ENCODE results near the gene KRTAP10-3.

DNA sequence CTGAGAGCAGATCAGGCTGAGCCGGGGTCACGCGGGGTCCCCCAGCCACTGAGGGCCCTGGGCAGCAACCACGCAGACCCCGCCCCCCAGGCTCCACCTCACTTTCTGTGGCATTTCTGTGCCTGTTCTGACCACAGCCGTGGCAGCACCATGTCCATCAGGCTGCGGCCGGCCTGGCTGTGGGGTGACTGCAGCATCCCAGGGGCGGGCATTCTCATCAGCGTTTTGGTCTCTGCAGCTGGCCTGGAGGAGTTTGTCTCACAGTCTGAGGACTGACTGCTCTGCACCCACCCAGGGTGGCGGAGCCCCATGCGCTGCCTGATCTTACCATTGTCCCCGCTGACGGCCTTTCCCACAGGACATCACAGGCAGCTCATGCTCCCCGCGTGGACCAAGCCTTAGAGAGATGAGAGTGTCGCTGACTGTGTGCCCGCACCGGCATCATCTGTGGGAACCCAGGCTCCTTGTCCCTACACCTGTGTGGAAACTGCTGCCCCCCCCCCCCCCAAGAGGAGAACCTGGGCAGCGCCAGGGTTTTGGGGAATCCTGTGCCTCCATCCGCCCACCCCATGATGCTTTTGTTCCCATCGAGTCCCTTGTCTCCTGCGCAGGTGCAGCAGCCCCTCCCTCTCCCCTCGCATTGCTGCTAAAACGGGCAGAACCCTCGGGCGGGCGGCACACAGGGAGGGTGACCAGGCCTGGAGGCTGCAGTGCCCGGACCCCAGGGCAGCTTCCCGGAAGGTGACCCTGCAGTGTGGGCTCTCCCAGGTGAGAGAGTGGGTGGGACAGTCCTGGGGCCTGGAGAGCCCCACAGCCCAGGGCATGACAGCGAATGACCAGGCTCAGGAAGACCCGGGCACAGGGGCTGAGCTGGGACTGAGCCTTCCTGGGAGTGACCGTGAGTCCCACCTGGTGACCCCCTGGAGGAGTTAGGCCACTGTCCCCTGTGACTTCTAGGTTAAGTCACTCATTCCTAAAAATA lies 20.4 kb downstream of the KRTAP10-3 start:
- TF ChIP-seq, protein P1, sequence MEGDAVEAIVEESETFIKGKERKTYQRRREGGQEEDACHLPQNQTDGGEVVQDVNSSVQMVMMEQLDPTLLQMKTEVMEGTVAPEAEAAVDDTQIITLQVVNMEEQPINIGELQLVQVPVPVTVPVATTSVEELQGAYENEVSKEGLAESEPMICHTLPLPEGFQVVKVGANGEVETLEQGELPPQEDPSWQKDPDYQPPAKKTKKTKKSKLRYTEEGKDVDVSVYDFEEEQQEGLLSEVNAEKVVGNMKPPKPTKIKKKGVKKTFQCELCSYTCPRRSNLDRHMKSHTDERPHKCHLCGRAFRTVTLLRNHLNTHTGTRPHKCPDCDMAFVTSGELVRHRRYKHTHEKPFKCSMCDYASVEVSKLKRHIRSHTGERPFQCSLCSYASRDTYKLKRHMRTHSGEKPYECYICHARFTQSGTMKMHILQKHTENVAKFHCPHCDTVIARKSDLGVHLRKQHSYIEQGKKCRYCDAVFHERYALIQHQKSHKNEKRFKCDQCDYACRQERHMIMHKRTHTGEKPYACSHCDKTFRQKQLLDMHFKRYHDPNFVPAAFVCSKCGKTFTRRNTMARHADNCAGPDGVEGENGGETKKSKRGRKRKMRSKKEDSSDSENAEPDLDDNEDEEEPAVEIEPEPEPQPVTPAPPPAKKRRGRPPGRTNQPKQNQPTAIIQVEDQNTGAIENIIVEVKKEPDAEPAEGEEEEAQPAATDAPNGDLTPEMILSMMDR (IDR thresholded peaks at IDR 0.05): no peak
- TF ChIP-seq POLR2AphosphoS5 (IDR thresholded peaks at IDR 0.05): no peak
- no peak for TF ChIP-seq POLR2A (IDR thresholded peaks at IDR 0.05)
- no peak for TF ChIP-seq EP300 (IDR thresholded peaks at IDR 0.05)
